IPS DF 6.9 (cell line): ENCODE results near the gene MAB21L4.

Experiments
- DNase-seq: peaks from one replicate; pipeline ENCODE4 v3.0.0-alpha.2; 2013; ENCODE audit warnings: low read depth, low spot score
- H3K27ac ChIP-seq: one replicate; pipeline ENCODE4 v1.5.1; 2013; ENCODE audit warnings: low read length, control low read depth
- H3K27me3 ChIP-seq: 2 replicates; pipeline ENCODE4 v1.6.1; 2013; ENCODE audit warnings: mild to moderate bottlenecking, low read length; ENCODE audit not compliant: control insufficient read depth, insufficient read depth
- H3K36me3 ChIP-seq: 2 replicates; pipeline ENCODE4 v1.6.1; 2013; ENCODE audit warnings: low read length; ENCODE audit not compliant: control insufficient read depth, insufficient read depth
- H3K4me1 ChIP-seq: 2 replicates; pipeline ENCODE4 v1.6.1; 2013; ENCODE audit warnings: low read length; ENCODE audit not compliant: control insufficient read depth, insufficient read depth
- H3K4me3 ChIP-seq: 2 replicates; pipeline ENCODE4 v1.5.1; 2013; ENCODE audit warnings: mild to moderate bottlenecking, low read length
- H3K9me3 ChIP-seq: 2 replicates; pipeline ENCODE4 v1.6.1; 2013; ENCODE audit warnings: low read length, inconsistent platforms; ENCODE audit not compliant: control insufficient read depth, insufficient read depth
- WGBS: extraction: QIAGEN DNeasy Blood & Tissue Kit; methylation state at CpG from one replicate; pipeline ENCODE4 v1.1.7; 2013; ENCODE audit warnings: mixed read lengths, missing lambda C conversion rate; ENCODE audit not compliant: insufficient read length, insufficient coverage; 5-methylcytosine and 5-hydroxymethylcytosine counted together

Gene MAB21L4

DNA sequence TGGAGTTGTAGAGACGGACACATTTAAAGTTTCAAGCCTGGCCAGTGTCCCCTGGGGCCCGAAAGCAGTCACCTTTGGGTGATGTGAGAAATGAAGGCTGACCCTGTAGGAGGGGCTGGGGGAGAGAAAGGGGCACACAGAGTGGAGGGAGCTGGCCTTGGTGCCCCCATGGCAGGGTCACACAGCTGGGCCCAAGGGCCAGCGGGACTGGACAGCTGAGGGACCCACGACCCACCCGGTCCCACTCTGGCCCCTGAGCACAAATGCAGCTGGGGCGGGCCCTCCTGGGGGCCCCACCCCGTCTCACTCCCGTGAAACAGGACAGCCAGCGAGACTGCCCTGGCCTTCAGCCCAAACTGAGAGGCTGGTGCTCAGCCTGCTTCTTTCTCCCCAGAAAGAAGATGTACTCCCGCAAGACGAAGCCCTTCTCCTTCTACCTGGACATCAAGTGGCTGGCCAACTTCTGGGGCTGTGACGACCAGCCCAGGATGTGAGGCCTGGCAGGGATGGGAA, 21.2 kb downstream of the MAB21L4 start:
- no peaks in the 10 kb centered on the region for H3K27me3 ChIP-seq
- no peak overlapping the region for H3K4me3 ChIP-seq
- no peak overlapping the region for H3K27ac ChIP-seq
- no peaks in the 10 kb centered on the region for H3K36me3 ChIP-seq
- no peaks in the 10 kb centered on the region for H3K9me3 ChIP-seq
- no CpG with 5 or more reads among the region's 12 CpGs for WGBS
- no peaks in the 10 kb centered on the region; the same call in 1 of the 2 replicates for H3K4me1 ChIP-seq
- DNase-seq = no peak

DNA sequence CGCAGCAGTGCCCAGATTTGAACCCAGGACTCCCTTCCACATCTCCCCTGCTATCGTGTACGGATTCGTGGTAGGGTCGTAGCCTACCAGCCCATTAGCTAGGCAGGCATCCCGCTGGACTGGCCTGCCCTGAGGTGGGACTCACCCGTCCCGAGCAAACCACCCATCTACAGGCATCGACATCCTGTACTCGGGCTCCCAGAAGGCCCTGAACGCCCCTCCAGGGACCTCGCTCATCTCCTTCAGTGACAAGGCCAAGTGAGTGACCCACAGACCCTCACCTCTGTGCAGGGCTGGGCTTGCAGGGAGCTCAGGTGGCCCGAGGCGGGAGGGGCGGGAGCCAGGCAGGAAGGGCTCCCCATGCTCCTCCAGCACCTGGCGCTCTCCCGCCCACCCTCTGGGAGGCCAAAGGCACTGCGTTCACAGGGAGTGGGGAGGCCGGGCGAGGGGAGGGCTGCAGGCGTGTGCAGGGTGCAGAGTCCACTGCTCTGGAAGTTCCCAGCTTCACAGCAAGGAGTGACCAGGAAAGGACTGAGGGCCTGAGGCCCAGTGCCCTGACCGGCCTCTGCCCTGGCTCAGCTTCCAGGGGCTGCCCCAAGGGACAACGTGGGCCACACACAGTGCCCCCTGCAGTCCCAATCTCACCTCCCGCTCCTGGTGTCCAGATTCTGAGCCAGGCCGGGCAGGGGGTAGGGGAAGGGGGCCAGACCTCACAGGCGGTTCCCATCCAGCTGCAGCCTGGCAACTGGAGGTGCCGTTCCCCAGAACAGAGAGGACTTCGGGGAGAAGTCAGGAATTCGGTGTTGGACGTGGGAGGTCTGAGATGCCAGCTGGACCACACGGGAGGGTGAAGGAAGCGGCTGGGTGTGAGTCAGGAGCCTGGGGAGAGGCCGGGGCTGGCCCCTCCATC, 21.9 kb downstream of the MAB21L4 start:
- Histone ChIP-seq H3K4me1 (no peaks in the 10 kb centered on the region; the same call in 1 of the 2 replicates), H3K9me3 (no peaks in the 10 kb centered on the region), H3K27ac (no peak overlapping the region), H3K27me3 (no peaks in the 10 kb centered on the region), H3K36me3 (no peaks in the 10 kb centered on the region), H3K4me3 (no peak overlapping the region)
- WGBS = no CpG with 5 or more reads among the region's 33 CpGs
- DNase-seq = no peak

DNA sequence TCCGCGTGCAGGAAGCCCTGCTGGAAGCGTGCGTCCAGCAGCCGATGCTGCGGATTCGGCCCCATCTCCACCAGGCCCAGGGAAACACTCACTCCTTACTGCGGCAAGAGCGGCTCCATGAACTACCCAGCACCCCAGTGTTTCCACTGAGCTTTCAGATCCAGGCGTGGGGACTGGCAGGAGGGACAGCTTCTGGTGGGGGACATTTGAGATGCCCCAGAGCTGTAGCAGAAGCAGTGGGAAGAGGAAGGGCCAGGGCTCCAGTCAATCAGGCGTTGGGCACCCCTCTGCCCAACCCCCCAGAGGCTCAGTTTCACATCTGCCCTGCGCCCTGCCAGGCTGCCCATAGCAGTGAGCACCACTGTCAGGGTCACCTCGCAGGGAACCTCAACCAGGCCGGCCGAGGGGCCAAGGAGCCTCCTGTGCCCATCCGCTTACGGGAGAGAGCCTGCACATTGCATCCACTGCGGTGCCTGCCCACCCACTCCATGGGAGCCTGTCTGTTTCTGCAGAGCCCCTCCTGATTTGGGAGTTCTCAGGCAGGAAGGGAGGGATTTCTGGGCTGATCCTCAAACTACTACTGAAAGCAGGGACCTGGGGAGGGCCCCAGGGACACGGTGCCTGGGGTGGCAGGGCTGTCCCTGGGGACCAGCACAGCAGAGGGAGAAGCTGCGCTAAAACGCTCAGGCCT, 22.7 kb downstream of the MAB21L4 start:
- DNase-seq = no peak
- Histone ChIP-seq H3K27ac (no peak overlapping the region), H3K27me3 (no peaks in the 10 kb centered on the region), H3K4me1 (no peaks in the 10 kb centered on the region; the same call in 1 of the 2 replicates), H3K9me3 (no peaks in the 10 kb centered on the region), H3K36me3 (no peaks in the 10 kb centered on the region), H3K4me3 (no peak overlapping the region)
- no CpG with 5 or more reads among the region's 21 CpGs for WGBS

DNA sequence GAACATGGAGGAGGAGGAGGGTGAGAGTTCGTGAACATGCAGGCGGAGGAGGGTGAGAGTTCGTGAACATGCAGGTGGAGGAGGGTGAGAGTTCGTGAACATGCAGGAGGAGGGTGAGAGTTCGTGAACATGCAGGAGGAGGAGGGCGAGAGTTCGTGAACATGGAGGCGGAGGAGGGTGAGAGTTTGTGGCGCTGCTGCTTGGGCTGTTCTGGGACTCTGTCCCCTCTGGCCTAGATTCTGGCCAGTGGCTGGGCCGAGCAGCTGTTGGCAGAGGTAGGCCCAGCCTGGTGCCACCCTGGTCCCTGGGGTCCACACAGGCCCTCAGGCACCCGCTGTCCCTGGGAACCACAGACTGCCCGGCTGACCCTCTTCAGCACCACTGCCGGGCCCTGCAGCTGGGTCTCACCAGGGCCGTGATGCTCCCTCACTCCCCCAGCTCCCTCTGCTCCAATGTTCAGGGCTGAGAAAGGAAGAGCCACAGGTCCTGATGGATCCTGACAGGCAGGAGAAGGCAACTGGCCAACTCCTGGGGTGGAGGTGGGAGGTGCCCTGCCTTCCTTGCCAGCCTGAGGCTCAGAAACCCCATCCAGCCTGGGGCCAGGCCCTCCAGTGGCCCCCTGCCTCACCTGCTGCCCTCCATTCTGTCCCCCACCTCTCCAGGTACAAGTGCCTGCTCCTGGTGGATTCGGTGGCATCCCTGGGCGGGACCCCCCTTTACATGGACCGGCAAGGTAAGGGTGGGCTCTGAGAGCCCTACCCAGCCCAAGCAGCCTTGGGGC, 23.4 kb downstream of the MAB21L4 start:
- Histone ChIP-seq H3K27me3 (no peaks in the 10 kb centered on the region), H3K4me3 (no peak overlapping the region), H3K4me1 (no peaks in the 10 kb centered on the region; the same call in 1 of the 2 replicates), H3K27ac (no peak overlapping the region), H3K9me3 (no peaks in the 10 kb centered on the region), H3K36me3 (no peaks in the 10 kb centered on the region)
- WGBS = no CpG with 5 or more reads among the region's 17 CpGs
- no peak for DNase-seq

DNA sequence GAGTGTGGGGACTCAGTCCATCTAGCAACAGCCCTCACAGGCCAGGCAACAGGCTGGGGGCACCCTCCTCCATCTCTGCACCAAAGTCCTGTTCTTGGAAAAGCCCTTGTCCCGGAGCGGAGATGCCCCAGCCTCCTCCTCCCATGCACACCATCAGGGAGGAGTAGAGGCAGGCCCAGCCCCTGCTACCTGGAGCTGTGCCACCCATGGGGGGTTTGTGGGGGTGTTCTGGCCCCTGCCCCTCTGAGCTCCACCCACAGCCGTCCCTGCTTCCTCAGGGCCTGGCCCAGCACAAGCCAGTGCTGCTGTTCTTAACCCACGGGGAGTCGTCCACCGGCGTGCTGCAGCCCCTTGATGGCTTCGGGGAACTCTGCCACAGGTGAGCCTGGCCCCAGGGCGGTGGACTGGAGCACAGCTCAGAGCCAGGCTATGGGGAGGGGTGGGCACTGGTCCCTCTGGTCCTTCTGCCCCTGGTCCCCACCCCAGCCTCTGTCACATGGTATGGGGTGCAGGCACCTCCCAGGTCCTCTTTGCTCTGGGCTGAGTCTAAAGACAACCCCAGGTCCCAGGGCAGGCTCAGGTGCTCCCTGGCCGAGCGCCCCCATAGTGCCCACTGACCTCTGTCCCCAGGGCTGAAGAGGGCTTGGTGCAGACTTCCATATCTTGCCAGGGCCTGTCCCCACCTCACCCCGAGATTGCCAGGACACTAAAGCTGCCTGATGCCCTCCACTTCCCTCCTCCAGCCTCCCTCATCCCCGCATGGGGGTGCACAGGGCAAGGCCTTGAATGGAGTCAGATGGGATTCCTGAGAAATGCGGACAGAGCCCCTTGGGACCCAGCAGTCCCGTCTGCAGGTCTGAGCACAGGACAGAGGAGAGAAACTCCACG, 24.6 kb downstream of the MAB21L4 start:
- no peaks in the 10 kb centered on the region for H3K9me3 ChIP-seq
- no peaks in the 10 kb centered on the region for H3K36me3 ChIP-seq
- H3K4me3 ChIP-seq = no peak overlapping the region
- H3K4me1 ChIP-seq = no peaks in the 10 kb centered on the region; the same call in 1 of the 2 replicates
- H3K27me3 ChIP-seq = no peaks in the 10 kb centered on the region
- no CpG with 5 or more reads among the region's 16 CpGs for WGBS
- DNase-seq = no peak
- H3K27ac ChIP-seq = no peak overlapping the region

DNA sequence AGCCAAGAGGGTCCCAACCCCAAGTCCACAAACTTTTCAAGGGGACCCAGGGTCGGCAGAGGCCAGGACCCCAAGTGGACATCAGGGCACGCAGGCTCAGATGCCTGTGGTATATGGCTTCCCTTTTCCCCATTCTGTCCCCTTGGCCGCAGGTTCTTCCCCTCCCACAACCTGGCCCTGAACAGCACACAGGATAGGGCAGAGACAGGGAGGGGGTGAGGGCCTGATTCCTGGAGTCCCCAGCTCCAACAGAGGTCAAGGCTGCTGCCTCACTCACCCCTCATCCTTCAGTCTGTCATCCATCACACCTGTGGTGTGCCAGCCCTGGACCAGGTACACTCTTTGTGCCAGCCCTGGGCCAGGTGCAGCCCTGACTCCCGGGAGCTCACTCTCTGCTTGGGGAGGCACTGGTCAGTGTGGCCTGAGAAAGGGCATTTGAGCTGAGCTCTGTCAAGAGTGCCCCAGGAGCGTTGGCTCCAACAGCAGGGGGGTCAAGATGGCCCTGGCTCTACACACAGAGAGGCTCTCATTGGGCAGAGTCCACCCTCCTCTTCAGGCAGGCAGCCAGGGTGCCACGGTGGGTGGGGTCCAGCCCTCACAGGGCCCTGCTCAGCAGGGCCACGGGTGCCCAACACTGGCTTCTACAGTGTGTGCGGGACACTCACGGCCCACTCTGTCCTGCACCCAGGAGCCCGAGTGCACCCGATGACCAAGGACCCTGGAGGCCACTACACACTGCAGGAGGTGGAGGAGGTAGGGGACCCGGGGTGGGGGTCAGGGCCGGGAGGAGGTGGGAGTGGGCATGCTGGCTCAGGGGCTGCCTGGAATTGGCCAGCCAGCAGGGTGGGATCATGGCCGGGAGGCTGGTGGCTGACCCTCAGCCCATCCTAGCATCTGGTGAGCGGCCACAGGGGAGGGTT, 25.7 kb downstream of the MAB21L4 start:
- Histone ChIP-seq H3K4me3 (no peak overlapping the region), H3K27ac (no peak overlapping the region), H3K36me3 (no peaks in the 10 kb centered on the region), H3K27me3 (no peaks in the 10 kb centered on the region), H3K9me3 (no peaks in the 10 kb centered on the region), H3K4me1 (no peaks in the 10 kb centered on the region; the same call in 1 of the 2 replicates)
- no peak for DNase-seq
- WGBS = no CpG with 5 or more reads among the region's 15 CpGs

DNA sequence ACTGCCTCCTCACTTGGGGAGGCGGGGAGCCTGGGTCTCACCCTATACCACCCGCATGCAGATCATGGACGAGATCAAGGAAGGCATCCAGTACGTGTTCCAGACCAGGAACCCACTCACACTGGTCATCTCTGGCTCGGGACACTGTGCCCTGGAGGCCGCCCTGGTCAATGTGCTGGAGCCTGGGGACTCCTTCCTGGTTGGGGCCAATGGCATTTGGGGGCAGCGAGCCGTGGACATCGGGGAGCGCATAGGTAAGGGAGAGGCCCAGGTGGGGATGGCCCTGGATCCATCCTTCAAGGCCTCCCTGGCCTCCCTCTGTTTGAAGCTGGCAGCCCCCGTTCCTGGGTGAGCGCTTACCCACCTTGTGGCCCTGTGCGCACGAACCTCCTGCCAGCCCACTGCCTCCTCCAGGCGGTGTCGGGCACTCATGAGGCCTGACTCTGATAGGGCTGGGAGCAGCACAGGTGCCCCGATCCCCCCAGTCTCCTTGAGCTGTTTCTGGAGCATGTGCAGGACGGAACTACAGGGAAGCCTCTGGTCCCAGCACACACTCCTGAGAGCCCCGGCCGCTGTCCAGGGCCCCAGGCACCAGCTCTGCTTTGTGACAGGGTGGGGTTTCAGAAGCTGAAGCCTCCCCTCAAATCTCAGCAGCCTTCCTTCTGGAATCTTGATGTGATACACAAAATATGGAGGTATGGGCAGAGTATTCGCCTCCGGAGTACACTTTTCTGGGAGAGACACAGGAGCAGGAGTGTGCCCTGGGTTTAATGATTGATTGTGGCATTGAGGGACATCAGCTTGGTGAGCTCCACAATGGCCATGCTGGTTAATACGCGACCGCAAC, 26.6 kb downstream of the MAB21L4 start:
- Histone ChIP-seq H3K4me3 (no peak overlapping the region), H3K27ac (no peak overlapping the region), H3K9me3 (no peaks in the 10 kb centered on the region), H3K4me1 (no peaks in the 10 kb centered on the region; the same call in 1 of the 2 replicates), H3K27me3 (no peaks in the 10 kb centered on the region), H3K36me3 (no peaks in the 10 kb centered on the region)
- DNase-seq = no peak
- no CpG with 5 or more reads among the region's 25 CpGs for WGBS

DNA sequence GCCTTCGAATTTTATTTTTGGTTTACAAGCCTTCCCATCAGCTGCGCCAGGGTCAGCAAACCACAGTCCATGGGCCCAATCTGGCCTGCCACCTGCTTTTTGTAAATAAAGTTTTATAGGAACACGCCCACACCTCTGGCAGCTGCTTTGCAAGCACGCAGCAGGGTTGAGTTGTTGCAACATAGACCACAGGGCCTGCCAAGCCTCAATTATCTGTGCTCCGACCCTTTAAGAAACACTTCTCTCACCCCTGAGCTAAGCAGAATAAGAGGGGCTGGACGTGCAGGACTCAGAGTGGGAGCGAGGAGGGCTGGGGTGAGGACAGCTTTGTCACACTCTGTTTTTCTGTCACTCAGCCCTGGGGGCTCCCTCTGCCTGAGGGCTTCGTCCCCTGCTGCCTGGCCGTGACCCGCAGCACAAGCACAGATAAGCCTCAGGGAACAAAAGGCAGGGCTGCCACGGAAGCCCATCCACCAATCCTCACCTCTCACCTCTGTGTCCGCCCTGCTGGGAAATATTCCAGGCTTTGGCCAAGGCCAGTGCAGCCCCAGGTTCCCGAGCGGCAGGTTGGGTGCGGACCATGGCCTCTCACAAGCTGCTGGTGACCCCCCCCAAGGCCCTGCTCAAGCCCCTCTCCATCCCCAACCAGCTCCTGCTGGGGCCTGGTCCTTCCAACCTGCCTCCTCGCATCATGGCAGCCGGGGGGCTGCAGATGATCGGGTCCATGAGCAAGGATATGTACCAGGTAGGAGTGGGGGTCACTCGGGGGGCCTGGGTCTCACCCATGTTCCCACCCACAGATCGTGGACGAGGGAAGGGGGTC, 27.5 kb downstream of the MAB21L4 start, which contains the start of gene AGXT:
Gene AGXT, plus strand, starts transcription at position 539 of the 823 bp plus-strand sequence. Its CDS starts 42 bp downstream, at position 581.
- Histone ChIP-seq H3K36me3 (no peaks in the 10 kb centered on the region), H3K27ac (no peak within 1 kb of the TSS), H3K27me3 (no peaks in the 10 kb centered on the region), H3K9me3 (no peaks in the 10 kb centered on the region), H3K4me3 (no peak within 1 kb of the TSS), H3K4me1 (no peaks in the 10 kb centered on the region; the same call in 1 of the 2 replicates)
- no peak for DNase-seq
- WGBS = no CpG with 5 or more reads among the region's 21 CpGs
